Naive thymus-derived CD4-positive, alpha-beta T cell (primary cell): ENCODE results near the gene CDRT15L2. TPM values are rescaled to one million over a fixed set of nuclear protein-coding genes. Genes with fewer than 3 reads are reported as not detected.
"Not testable (repeated sequence)": the region's sequence is repeated elsewhere in the genome, so short reads cannot be mapped to it uniquely, and the experiment has no call there.

Source experiments
- ATAC-seq: fragments of 150-1000 bp; cut with Tn5 transposase; 2 replicates; pipeline ENCODE4 v1.10.0; 2021; ENCODE audit warnings: mild to moderate bottlenecking, moderate library complexity
- CTCF ChIA-PET: fragments of 350-600 bp; sonication (Branson Sonifier 250); formaldehyde crosslinking; loops from one replicate; lab custom pipeline; 2021; ENCODE audit warnings: antibody characterized with exemption; lab: Charles Lee
- POLR2A ChIA-PET: fragments of 350-600 bp; sonication (Branson Sonifier 250); formaldehyde crosslinking; loops from one replicate; lab custom pipeline; 2021; ENCODE audit warnings: antibody characterized with exemption, inconsistent platforms; lab: Charles Lee
- DNase-seq, 9 donors: peaks; one replicate each; pipeline versions ENCODE4 v3.0.0 to v3.0.0-alpha.2; 2020 to 2022; ENCODE audit warnings: mixed read lengths in 1 of 9
- H3K27ac ChIP-seq: one replicate; pipeline ENCODE4 v1.7.0; 2013; ENCODE audit warnings: mild to moderate bottlenecking, low read depth, low read length, moderate library complexity
- H3K27me3 ChIP-seq, 2 donors: one replicate each; pipeline ENCODE4 v1.7.0; 2013; ENCODE audit warnings: low read length in 2 of 2, mild to moderate bottlenecking in 2 of 2, moderate library complexity in 2 of 2; ENCODE audit not compliant: control insufficient read depth in 2 of 2, insufficient read depth in 2 of 2
- H3K36me3 ChIP-seq, 3 experiments: 1 replicate in 2 of 3; 2 replicates in 1 of 3; pipeline ENCODE4 v1.7.0; 2013; ENCODE audit warnings: low read length in 3 of 3, mild to moderate bottlenecking in 3 of 3, moderate library complexity in 1 of 3; ENCODE audit not compliant: insufficient read depth in 3 of 3, control insufficient read depth in 2 of 3
- H3K4me1 ChIP-seq, 2 donors: one replicate each; pipeline ENCODE4 v1.7.0; 2013; ENCODE audit warnings: low read length in 2 of 2, mild to moderate bottlenecking in 2 of 2, moderate library complexity in 1 of 2; ENCODE audit not compliant: control insufficient read depth in 2 of 2, insufficient read depth in 2 of 2
- H3K4me3 ChIP-seq: 2 replicates; pipeline ENCODE4 v1.7.0; 2013; ENCODE audit warnings: mild to moderate bottlenecking, low read length
- H3K9me3 ChIP-seq, 3 experiments: 1 replicate in 2 of 3; 2 replicates in 1 of 3; pipeline ENCODE4 v1.7.0; 2013; ENCODE audit warnings: low read length in 3 of 3; ENCODE audit not compliant: control insufficient read depth in 2 of 3
- H3K27ac Mint-ChIP-seq, 9 donors: one replicate each; pipeline ENCODE4 v1.8.0; 2020 to 2022; ENCODE audit warnings: mixed read lengths in 9 of 9, mild to moderate bottlenecking in 8 of 9, moderate library complexity in 5 of 9, inconsistent platforms in 2 of 9
- H3K27me3 Mint-ChIP-seq, 5 donors: one replicate each; pipeline ENCODE4 v1.8.0; 2021 to 2022; ENCODE audit warnings: mixed read lengths in 5 of 5, mild to moderate bottlenecking in 1 of 5
- H3K36me3 Mint-ChIP-seq, 5 donors: one replicate each; pipeline ENCODE4 v1.8.0; 2020 to 2022; ENCODE audit warnings: mixed read lengths in 5 of 5, mild to moderate bottlenecking in 3 of 5, inconsistent platforms in 1 of 5
- H3K4me1 Mint-ChIP-seq, 7 donors: one replicate each; pipeline ENCODE4 v1.8.0; 2020 to 2022; ENCODE audit warnings: mixed read lengths in 7 of 7, mild to moderate bottlenecking in 3 of 7, inconsistent platforms in 1 of 7
- H3K4me3 Mint-ChIP-seq, 10 donors: one replicate each; pipeline ENCODE4 v1.8.0; 2020 to 2022; ENCODE audit warnings: mild to moderate bottlenecking in 10 of 10, mixed read lengths in 10 of 10, moderate library complexity in 6 of 10, inconsistent platforms in 2 of 10
- H3K9me3 Mint-ChIP-seq, 11 donors: one replicate each; pipeline ENCODE4 v1.8.0; 2020 to 2022; ENCODE audit warnings: mixed read lengths in 11 of 11, mild to moderate bottlenecking in 4 of 11, inconsistent platforms in 1 of 11, moderate library complexity in 1 of 11
- intact Hi-C, 2 donors: fragments of 100-400 bp; cut with micrococcal nuclease; formaldehyde crosslinking; loops; one replicate each; pipeline ENCODE4 v1.15.1; 2023
- polyA plus RNA-seq, 2 donors: library from polyadenylated mRNA; unstranded; fragments of 300-500 nt; fragmentation: Illumina TruSeq; gene quantifications; one replicate each; pipeline ENCODE4 v1.2.3, GENCODE V29; 2021
- total RNA-seq, 6 experiments: library from RNA in 5 of 6; stranded (reverse) in 5 of 6; gene quantifications; 1 replicate in 5 of 6; 2 replicates in 1 of 6; pipeline ENCODE4 v1.2.3 and lab custom pipeline; 2021 to 2026

Gene CDRT15L2
- total and polyA plus RNA-seq, 7 experiments from 2014 or later, result not detected

- intact Hi-C loops, H3K27ac ChIP-seq, ATAC-seq, POLR2A ChIA-PET, H3K36me3 Mint-ChIP-seq, H3K4me1 Mint-ChIP-seq, H3K4me3 ChIP-seq, H3K27me3 ChIP-seq, H3K4me1 ChIP-seq, H3K9me3 ChIP-seq, DNase-seq, H3K9me3 Mint-ChIP-seq, H3K27me3 Mint-ChIP-seq, H3K36me3 ChIP-seq, H3K27ac Mint-ChIP-seq, H3K4me3 Mint-ChIP-seq, CTCF ChIA-PET: not testable (repeated sequence)
Observed at GRCh38 chr17:20573216-20573615, 6.3 kb upstream of the CDRT15L2 start.

GRCh38 chr17:20575071-20575470, 4.5 kb upstream of the CDRT15L2 start:
- H3K4me1 ChIP-seq, ATAC-seq, intact Hi-C loops, H3K9me3 ChIP-seq, H3K9me3 Mint-ChIP-seq, H3K27ac Mint-ChIP-seq, DNase-seq, H3K4me1 Mint-ChIP-seq, CTCF ChIA-PET, POLR2A ChIA-PET, H3K4me3 Mint-ChIP-seq, H3K4me3 ChIP-seq, H3K27me3 ChIP-seq, H3K36me3 Mint-ChIP-seq, H3K36me3 ChIP-seq, H3K27me3 Mint-ChIP-seq, H3K27ac ChIP-seq: not testable (repeated sequence)

- CTCF ChIA-PET, POLR2A ChIA-PET, H3K27ac ChIP-seq, H3K4me3 ChIP-seq, H3K9me3 Mint-ChIP-seq, H3K4me1 ChIP-seq, H3K36me3 Mint-ChIP-seq, H3K27me3 ChIP-seq, DNase-seq, intact Hi-C loops, H3K4me1 Mint-ChIP-seq, H3K36me3 ChIP-seq, ATAC-seq, H3K9me3 ChIP-seq, H3K27ac Mint-ChIP-seq, H3K4me3 Mint-ChIP-seq, H3K27me3 Mint-ChIP-seq: not testable (repeated sequence)
Observed at GRCh38 chr17:20583891-20584577, 4.5 kb downstream of the CDRT15L2 start.

- H3K27ac ChIP-seq, H3K4me3 ChIP-seq, POLR2A ChIA-PET, H3K9me3 Mint-ChIP-seq, H3K27me3 ChIP-seq, H3K36me3 ChIP-seq, H3K36me3 Mint-ChIP-seq, H3K27ac Mint-ChIP-seq, CTCF ChIA-PET, H3K4me1 Mint-ChIP-seq, DNase-seq, ATAC-seq, H3K4me1 ChIP-seq, H3K4me3 Mint-ChIP-seq, intact Hi-C loops, H3K9me3 ChIP-seq: not testable (repeated sequence)
- H3K27me3 Mint-ChIP-seq, result peaks cover 4 to 20% (median 7%) of the 10 kb centered on the region in 5 donors
Observed at GRCh38 chr17:20588744-20589453, 9.4 kb downstream of the CDRT15L2 start.

- DNase-seq, H3K4me1 Mint-ChIP-seq, H3K9me3 ChIP-seq, H3K27me3 ChIP-seq, H3K4me3 Mint-ChIP-seq, H3K9me3 Mint-ChIP-seq, H3K36me3 ChIP-seq, POLR2A ChIA-PET, intact Hi-C loops, H3K27ac Mint-ChIP-seq, H3K27ac ChIP-seq, H3K4me3 ChIP-seq, CTCF ChIA-PET, H3K36me3 Mint-ChIP-seq, ATAC-seq, H3K4me1 ChIP-seq: not testable (repeated sequence)
- H3K27me3 Mint-ChIP-seq, result peaks cover 4 to 20% (median 7%) of the 10 kb centered on the region in 5 donors
Observed at GRCh38 chr17:20589454-20589810, 9.9 kb downstream of the CDRT15L2 start.

- H3K27ac ChIP-seq, ATAC-seq, H3K4me3 Mint-ChIP-seq, H3K4me3 ChIP-seq, H3K4me1 Mint-ChIP-seq, H3K27ac Mint-ChIP-seq, H3K27me3 ChIP-seq, H3K9me3 ChIP-seq, H3K9me3 Mint-ChIP-seq, intact Hi-C loops, POLR2A ChIA-PET, DNase-seq, CTCF ChIA-PET, H3K36me3 ChIP-seq, H3K36me3 Mint-ChIP-seq, H3K4me1 ChIP-seq: not testable (repeated sequence)
- H3K27me3 Mint-ChIP-seq, result peaks cover 4 to 20% (median 5%) of the 10 kb centered on the region in 5 donors
Observed at GRCh38 chr17:20591040-20591439, 11.5 kb downstream of the CDRT15L2 start.

- intact Hi-C loops, H3K27me3 Mint-ChIP-seq, ATAC-seq, H3K4me1 ChIP-seq, POLR2A ChIA-PET, DNase-seq, H3K36me3 Mint-ChIP-seq, CTCF ChIA-PET, H3K9me3 ChIP-seq, H3K27ac ChIP-seq, H3K9me3 Mint-ChIP-seq, H3K27me3 ChIP-seq, H3K4me1 Mint-ChIP-seq, H3K27ac Mint-ChIP-seq, H3K4me3 ChIP-seq, H3K36me3 ChIP-seq, H3K4me3 Mint-ChIP-seq: not testable (repeated sequence)
Observed at GRCh38 chr17:20605568-20605967, 26.0 kb downstream of the CDRT15L2 start.
